HG02610 (cell line): ENCODE data around the gene ZBTB45.
"Not testable (repeated sequence)": the region's sequence is repeated elsewhere in the genome, so short reads cannot be mapped to it uniquely, and the experiment has no call there.

Source experiments
- ATAC-seq: cut with Tn5 transposase; IDR thresholded peaks from one replicate; pipeline ENCODE4 v1.9.1; 2021; ENCODE audit warnings: mild to moderate bottlenecking, moderate library complexity; ENCODE audit not compliant: unreplicated experiment

Gene ZBTB45

DNA sequence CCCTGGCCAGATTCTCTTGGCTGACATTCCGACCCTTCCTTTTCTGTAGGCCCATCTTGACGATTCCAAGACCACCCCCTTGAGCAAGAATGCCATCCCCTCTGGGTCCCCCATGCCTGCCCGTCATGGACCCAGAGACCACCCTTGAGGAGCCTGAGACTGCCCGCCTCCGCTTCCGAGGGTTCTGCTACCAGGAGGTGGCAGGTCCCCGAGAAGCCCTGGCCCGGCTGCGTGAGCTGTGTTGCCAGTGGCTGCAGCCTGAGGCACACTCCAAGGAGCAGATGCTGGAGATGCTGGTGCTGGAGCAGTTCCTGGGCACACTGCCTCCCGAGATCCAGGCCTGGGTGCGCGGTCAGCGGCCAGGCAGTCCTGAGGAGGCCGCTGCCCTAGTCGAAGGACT, 42.5 kb downstream of the ZBTB45 start:
- no peak for ATAC-seq

- no peak for ATAC-seq
Observed at GRCh38 chr19:58476498-58477015, 43.1 kb downstream of the ZBTB45 start.

GRCh38 chr19:58475714-58476497, 43.7 kb downstream of the ZBTB45 start, which contains the start of gene ZNF446:
Gene ZNF446 (plus strand): TSS chr19:58476352. CDS start chr19:58477219, 867 bp downstream.
- ATAC-seq = peak; percentile 78

DNA sequence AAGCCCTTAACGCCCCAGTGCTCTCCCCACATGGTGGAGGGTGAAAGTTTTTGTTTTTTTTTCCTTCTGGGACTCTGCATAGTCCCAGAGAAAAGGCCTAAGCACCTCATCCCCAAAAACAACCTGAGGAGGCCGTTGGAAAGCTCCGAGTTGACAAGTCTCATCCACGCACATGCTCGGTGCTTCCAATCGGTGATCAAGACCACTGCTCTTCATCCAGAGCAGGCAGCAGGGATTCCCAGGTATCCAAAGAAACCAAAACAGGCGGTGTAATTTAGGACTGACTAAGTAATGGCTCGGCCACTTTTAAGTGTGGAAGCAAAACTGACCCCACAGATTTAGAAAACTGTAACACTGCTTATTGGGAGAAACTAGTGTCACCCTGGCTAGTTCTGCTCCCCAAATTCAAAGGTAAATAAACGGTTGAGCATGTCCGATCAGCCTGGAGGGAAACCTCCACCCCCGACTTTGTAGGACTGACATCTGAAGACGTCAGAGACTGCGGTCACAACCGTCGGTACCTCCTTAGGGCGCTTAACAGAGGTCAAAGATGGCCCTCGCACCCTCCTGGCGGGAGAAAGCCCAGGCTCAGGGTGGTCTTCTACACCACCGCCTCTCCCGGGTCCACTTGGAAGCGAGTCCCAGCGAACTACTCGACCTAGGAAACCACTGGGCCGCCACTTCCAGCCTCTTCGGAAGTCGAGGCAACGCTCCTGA, 44.5 kb downstream of the ZBTB45 start:
- no peak for ATAC-seq

DNA sequence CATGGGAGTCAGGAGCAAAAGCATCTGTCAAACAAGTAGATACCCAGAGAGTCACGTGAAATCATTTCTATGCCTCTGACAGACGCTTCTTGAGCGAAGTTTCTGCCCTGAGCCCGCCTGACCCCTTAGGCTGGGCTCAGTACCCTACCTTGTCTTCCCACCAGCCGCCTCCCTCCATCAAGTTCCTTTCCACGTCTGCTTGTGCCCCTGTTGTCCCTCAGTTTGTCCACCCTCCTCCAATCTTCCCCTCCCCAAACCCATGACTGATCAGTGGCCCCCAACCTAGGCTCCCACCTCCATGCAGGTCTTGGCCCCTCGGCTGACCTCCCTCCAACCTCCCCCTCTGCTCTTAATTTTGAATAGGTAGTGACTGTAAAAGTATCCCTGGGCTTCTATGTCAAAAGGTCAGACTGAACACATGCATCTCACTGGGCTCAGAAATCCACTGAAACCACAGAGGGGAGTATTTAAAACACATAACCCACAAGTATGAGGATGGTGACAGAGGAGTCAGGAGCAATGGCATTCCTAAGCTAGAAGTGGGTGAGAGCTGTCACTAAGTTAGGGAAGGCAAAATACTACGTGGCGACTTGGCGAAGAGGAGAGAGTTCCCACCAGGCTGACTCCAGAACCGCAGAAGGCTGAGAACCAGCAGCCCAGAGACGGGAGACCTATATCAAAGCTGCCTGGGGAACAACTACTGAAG, 45.2 kb downstream of the ZBTB45 start:
- no peak for ATAC-seq

GRCh38 chr19:58473775-58474174, 45.8 kb downstream of the ZBTB45 start:
- ATAC-seq = no peak

DNA sequence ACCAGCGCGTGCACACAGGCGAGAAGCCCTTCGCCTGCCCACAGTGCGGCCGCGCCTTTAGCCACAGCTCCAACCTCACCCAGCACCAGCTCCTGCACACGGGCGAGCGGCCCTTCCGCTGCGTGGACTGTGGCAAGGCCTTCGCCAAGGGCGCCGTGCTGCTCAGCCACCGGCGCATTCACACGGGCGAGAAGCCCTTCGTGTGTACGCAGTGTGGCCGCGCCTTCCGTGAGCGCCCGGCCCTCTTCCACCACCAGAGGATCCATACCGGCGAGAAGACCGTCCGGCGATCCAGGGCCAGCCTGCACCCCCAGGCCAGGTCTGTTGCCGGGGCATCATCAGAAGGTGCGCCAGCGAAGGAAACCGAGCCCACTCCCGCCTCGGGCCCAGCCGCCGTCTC, 47.9 kb downstream of the ZBTB45 start:
- no peak for ATAC-seq

DNA sequence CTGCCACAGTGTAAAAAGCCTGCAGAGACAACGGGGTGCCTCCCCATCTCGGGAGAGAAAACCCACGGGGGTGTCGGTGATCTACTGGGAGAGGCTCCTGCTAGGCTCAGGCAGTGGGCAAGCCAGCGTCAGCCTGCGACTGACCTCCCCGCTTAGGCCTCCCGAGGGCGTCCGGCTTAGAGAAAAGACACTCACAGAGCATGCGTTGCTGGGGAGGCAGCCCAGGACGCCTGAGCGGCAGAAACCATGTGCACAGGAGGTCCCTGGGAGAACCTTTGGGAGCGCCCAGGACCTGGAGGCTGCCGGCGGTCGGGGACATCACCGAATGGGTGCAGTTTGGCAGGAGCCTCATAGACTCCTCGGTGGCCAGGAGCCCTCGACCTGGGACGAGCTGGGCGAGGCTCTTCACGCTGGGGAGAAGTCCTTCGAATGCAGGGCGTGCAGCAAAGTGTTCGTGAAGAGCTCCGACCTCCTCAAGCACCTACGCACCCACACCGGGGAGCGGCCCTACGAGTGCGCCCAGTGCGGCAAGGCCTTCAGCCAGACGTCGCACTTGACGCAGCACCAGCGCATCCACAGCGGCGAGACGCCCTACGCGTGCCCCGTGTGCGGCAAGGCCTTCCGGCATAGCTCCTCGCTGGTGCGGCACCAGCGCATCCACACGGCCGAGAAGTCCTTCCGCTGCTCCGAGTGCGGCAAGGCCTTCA, 48.6 kb downstream of the ZBTB45 start:
- ATAC-seq = not testable (repeated sequence)

GRCh38 chr19:58469241-58470013, 50.2 kb downstream of the ZBTB45 start:
- ATAC-seq = no peak

GRCh38 chr19:58468216-58468839, 51.3 kb downstream of the ZBTB45 start:
- ATAC-seq = no peak

DNA sequence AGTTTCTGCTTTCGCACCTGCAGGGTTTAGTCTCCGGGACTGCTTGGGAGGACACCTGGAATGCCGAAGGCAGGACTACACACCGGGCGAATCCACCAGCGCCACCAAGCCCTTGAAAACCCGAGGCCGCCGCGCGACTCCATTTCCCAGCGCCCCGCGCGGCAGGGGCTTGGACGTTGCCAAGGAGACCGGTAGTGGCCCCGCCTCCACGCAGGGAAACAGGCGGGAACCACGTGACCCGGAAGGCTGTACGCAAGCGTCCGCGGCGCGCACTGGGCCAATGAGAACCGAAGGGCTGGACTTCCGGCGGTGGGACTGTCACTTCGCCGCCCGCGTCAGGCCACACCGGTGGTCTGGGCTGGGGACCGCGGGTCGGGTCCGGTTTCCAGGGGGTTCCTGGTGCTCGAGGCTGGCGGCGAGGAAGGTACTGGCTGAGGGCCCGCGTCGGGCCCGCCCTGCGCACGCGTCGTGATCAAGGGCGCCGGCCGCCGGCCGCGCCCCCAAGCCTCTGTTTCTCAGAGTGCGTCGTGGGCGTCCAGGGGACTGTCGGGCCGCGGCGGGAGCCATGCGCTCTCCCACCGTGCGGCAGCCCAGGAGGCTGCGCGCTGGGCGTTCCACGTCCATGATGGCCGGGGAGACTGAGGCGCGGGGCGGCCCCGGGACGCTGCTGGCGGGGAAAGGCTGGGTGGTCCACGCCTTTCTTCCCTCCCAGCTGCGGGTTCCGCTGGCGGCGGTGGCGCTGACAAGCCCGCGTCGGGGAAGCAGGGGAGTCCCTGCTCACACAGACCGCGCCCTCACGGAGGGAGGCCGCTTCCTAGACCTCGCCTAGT, 52.6 kb downstream of the ZBTB45 start, which contains the start of gene ZNF324:
Gene ZNF324 (plus strand): TSS at position 321 of the 830 bp plus-strand sequence. CDS start 2,106 bp downstream, outside the sequence.
- ATAC-seq = peak; percentile 84

- peak; percentile 8 for ATAC-seq
Observed at GRCh38 chr19:58466089-58466759, 53.4 kb downstream of the ZBTB45 start.
